OCI-LY3 (cell line): Measurements from ENCODE around the gene THAP6.
A peak's percentile ranks its signal among the peaks of the same experiment; 100 is the strongest.

Experiments
- H2AFZ ChIP-seq: fragments of 200-600, 300-600 bp; shearing (Covaris generic); 2 replicates; pipeline ENCODE4 v1.6.0; 2014; ENCODE audit warnings: antibody characterized with exemption, low read depth, low read length
- H3K27ac ChIP-seq: fragments of 200-600, 300-600 bp; sonication (generic); 2 replicates; pipeline ENCODE4 v1.5.1; 2014; ENCODE audit warnings: mild to moderate bottlenecking, low read length, moderate library complexity, mixed read lengths
- H3K27me3 ChIP-seq: fragments of 200-600, 300-600 bp; sonication (generic); 2 replicates; pipeline ENCODE4 v1.6.1; 2014; ENCODE audit warnings: low read depth, low read length, mixed read lengths
- H3K36me3 ChIP-seq: fragments of 200-600, 300-600 bp; sonication (generic); replicated peaks from 2 replicates; pipeline ENCODE3; 2014; ENCODE audit warnings: low read depth, low read length, mixed read lengths
- H3K4me1 ChIP-seq: fragments of 300-600, 200-600 bp; sonication (generic); 2 replicates; pipeline ENCODE4 v1.6.1; 2014; ENCODE audit warnings: low read length, mixed read lengths
- H3K4me2 ChIP-seq: fragments of 200-600, 300-600 bp; sonication (generic); 2 replicates; pipeline ENCODE4 v1.6.1; 2014; ENCODE audit warnings: low read length, mixed read lengths
- H3K4me3 ChIP-seq: fragments of 300-600, 200-600 bp; sonication (generic); 2 replicates; pipeline ENCODE4 v1.5.1; 2014; ENCODE audit warnings: antibody characterized with exemption, mild to moderate bottlenecking, low read length, moderate library complexity
- H3K79me2 ChIP-seq: fragments of 300-600, 200-600 bp; shearing (Covaris generic); 2 replicates; pipeline ENCODE4 v1.6.1; 2014; ENCODE audit warnings: mild to moderate bottlenecking, low read length, mixed read lengths
- H3K9ac ChIP-seq: fragments of 300-600, 200-600 bp; shearing (Covaris generic); 2 replicates; pipeline ENCODE4 v1.6.0; 2014; ENCODE audit warnings: mild to moderate bottlenecking, low read length, moderate library complexity
- H3K9me3 ChIP-seq: fragments of 200-600, 300-600 bp; shearing (Covaris generic); 2 replicates; pipeline ENCODE4 v1.6.1; 2014; ENCODE audit warnings: low read length, mixed read lengths; ENCODE audit not compliant: insufficient read depth
- H4K20me1 ChIP-seq: fragments of 200-600, 300-600 bp; sonication (generic); 2 replicates; pipeline ENCODE4 v1.6.1; 2016; ENCODE audit warnings: low read length, mixed read lengths; ENCODE audit not compliant: insufficient read depth
- EZH2phosphoT487 ChIP-seq: fragments of 200-600 bp; shearing (Covaris generic); IDR thresholded peaks from 2 replicates; pipeline ENCODE4 v1.6.1; 2018; ENCODE audit warnings: antibody characterized with exemption, mixed run types, low read depth
- TF ChIP-seq, protein P1 (sequence below): fragments of 200-600, 300-600 bp; sonication (generic); IDR thresholded peaks from 2 replicates; pipeline ENCODE4 v1.5.1; 2014; ENCODE audit warnings: antibody characterized with exemption, low read length, low read depth

The THAP6 gene

DNA sequence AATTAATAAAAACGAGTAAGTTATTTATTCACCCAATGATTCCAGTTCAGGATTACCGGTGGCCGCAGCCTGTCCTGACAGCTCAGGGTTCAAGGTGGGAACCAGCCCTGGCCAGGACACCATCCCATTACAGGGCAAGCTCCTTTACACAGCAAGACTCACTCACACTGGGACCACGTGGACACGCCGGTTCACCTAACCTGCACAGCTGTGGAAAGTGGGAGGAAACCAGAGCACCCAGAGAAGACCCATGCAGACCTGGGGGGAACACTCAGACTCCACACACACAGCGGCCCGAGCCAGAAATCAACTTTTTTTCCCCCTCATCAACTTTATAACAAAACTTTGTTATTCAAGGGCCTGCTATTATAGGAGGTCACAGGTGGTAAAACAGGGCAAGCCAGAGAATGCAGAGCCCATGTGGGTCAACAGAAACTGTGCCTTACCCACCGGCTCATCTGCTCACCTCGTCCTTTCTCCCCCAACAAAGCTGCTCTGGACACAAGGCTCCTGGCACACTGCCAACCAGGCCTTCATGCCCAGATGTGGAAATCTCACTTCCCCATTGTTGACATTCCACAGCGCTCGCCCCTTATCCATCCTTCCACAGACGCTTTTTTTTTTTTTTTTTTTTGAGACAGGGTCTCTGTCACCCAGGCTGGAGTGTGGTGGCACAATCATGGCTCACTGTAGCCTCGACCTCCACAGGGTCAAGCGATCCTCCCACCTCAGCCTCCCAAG lies 33.5 kb downstream of the THAP6 start:
- TF ChIP-seq EZH2phosphoT487: no peak
- TF ChIP-seq, protein P1, sequence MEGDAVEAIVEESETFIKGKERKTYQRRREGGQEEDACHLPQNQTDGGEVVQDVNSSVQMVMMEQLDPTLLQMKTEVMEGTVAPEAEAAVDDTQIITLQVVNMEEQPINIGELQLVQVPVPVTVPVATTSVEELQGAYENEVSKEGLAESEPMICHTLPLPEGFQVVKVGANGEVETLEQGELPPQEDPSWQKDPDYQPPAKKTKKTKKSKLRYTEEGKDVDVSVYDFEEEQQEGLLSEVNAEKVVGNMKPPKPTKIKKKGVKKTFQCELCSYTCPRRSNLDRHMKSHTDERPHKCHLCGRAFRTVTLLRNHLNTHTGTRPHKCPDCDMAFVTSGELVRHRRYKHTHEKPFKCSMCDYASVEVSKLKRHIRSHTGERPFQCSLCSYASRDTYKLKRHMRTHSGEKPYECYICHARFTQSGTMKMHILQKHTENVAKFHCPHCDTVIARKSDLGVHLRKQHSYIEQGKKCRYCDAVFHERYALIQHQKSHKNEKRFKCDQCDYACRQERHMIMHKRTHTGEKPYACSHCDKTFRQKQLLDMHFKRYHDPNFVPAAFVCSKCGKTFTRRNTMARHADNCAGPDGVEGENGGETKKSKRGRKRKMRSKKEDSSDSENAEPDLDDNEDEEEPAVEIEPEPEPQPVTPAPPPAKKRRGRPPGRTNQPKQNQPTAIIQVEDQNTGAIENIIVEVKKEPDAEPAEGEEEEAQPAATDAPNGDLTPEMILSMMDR: no peak
- peaks cover 8% of the 10 kb centered on the region for H3K4me1 ChIP-seq
- no peaks in the 10 kb centered on the region for H3K9me3 ChIP-seq
- H3K4me3 ChIP-seq: no peak overlapping the region
- no peaks in the 10 kb centered on the region for H3K79me2 ChIP-seq
- no peak overlapping the region for H3K4me2 ChIP-seq
- H3K9ac ChIP-seq: no peak overlapping the region
- no peak overlapping the region for H3K27ac ChIP-seq
- H2AFZ ChIP-seq: no peak overlapping the region
- H4K20me1 ChIP-seq: no peaks in the 10 kb centered on the region
- no peaks in the 10 kb centered on the region for H3K27me3 ChIP-seq
- no peaks in the 10 kb centered on the region for H3K36me3 ChIP-seq

- H4K20me1 ChIP-seq: no peaks in the 10 kb centered on the region
- H3K79me2 ChIP-seq: no peaks in the 10 kb centered on the region
- H3K4me3 ChIP-seq: no peak overlapping the region
- no peak overlapping the region for H3K4me2 ChIP-seq
- H3K36me3 ChIP-seq: no peaks in the 10 kb centered on the region
- TF ChIP-seq, protein P1: no peak
- TF ChIP-seq EZH2phosphoT487: no peak
- no peak overlapping the region for H2AFZ ChIP-seq
- no peak overlapping the region for H3K9ac ChIP-seq
- H3K27me3 ChIP-seq: no peaks in the 10 kb centered on the region
- H3K4me1 ChIP-seq: peaks cover 8% of the 10 kb centered on the region
- H3K9me3 ChIP-seq: no peaks in the 10 kb centered on the region
- H3K27ac ChIP-seq: no peak overlapping the region
Observed at GRCh38 chr4:75549019-75549418, 34.7 kb downstream of the THAP6 start.

DNA sequence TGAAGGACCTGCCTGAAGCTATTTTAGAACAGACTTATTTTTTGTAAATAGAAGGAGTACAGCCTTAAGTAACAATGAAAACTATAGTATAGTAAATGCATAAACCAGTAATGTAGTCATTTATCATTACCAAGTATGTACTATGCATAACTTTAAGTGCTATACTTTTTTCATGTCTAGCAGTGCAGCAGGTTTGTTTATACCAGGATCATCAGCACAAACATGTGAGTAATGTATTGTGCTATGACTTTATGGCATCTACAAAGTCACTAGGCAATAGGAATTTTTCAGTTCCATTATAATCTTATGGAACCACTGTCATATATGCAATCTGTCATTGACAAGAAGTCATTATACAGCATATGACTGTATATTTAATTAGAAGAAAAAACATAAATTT lies 38.2 kb downstream of the THAP6 start:
- no peaks in the 10 kb centered on the region for H3K9me3 ChIP-seq
- no peak for TF ChIP-seq EZH2phosphoT487
- TF ChIP-seq, protein P1: no peak

DNA sequence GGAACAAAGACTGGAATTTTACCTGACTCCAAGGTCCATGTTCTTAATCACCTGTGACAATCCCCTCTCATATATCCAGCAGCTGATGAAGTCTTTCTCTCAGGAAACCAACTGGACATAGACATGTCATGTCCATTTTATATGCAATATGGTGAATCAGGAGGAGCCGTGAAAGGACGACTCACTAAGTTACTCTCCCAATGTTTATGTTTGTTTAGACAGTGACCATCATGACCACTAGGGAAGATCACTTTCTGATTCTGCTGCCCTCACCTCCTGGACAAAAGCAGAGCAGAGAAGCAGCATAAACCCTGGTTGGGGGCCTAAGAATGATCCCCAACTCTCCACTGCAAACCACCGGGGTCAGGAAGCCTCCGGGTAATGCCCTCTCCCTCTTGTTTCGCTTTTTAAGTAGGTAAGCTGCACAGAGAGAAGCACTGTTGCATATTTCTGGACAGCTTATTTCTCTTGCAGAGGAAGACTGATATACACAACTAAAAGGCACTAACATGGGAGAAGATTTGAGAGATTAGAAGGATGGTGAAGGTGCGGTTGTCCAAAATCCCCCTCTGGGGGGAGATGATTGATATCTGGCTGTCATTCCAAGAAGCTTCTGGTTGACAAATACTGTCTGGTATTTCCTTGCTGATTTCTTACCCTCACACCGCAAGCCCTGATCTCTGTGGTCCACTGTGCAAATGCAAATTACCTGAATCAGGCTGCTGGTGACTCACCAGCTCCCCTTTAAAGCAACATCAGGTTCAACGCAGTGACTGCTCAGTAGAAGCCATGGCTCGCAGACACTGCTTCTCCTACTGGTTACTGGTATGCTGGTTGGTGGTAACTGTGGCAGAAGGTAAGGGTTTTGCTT lies 41.3 kb downstream of the THAP6 start, which contains the start of gene ODAPH:
Gene ODAPH, plus strand, starts transcription at position 773 of the 871 bp plus-strand sequence. Its CDS starts 17 bp downstream, at position 790.
- TF ChIP-seq, protein P1: no peak
- TF ChIP-seq EZH2phosphoT487: no peak
- H3K36me3 ChIP-seq: no peaks in the 10 kb centered on the region
- H3K4me2 ChIP-seq: peak within 1 kb of the TSS; percentile 84
- H3K9me3 ChIP-seq: no peaks in the 10 kb centered on the region
- H3K9ac ChIP-seq: no peak within 1 kb of the TSS
- H3K27me3 ChIP-seq: peaks cover 3% of the 10 kb centered on the region; the same call in 1 of the 2 replicates
- H3K79me2 ChIP-seq: no peaks in the 10 kb centered on the region
- H4K20me1 ChIP-seq: no peaks in the 10 kb centered on the region
- peak within 1 kb of the TSS; percentile 17 for H2AFZ ChIP-seq
- no peak within 1 kb of the TSS for H3K27ac ChIP-seq
- peaks cover 30% of the 10 kb centered on the region for H3K4me1 ChIP-seq
- H3K4me3 ChIP-seq: peak within 1 kb of the TSS; percentile 65

More for the DNA sequence above, 38.2 kb downstream of the THAP6 start:
- Histone ChIP-seq H3K4me2 (no peak overlapping the region), H3K79me2 (no peaks in the 10 kb centered on the region), H3K4me3 (no peak overlapping the region), H3K27me3 (no peaks in the 10 kb centered on the region), H4K20me1 (no peaks in the 10 kb centered on the region), H3K4me1 (peaks cover 30% of the 10 kb centered on the region), H2AFZ (no peak overlapping the region), H3K27ac (no peak overlapping the region), H3K9ac (no peak overlapping the region), H3K36me3 (no peaks in the 10 kb centered on the region)
